MM.1S (cell line): ENCODE results near the gene RGS16.

Source experiments
- EZH2 ChIP-seq: fragments of 300-600 bp; sonication (generic); optimal IDR thresholded peaks from 2 replicates; pipeline ENCODE3; 2017; ENCODE audit warnings: low read depth, mild to moderate bottlenecking, antibody characterized with exemption, low read length, mixed read lengths
- EZH2phosphoT487 ChIP-seq: fragments of 300-600 bp; sonication (generic); IDR thresholded peaks from 2 replicates; pipeline ENCODE4 v1.6.1; 2018; ENCODE audit warnings: antibody characterized with exemption, low read length
- TF ChIP-seq, protein P1 (sequence below): fragments of 300-600 bp; sonication (generic); IDR thresholded peaks from 2 replicates; pipeline ENCODE4 v1.5.1; 2016; ENCODE audit warnings: antibody characterized with exemption, low read length, mixed read lengths

DNA sequence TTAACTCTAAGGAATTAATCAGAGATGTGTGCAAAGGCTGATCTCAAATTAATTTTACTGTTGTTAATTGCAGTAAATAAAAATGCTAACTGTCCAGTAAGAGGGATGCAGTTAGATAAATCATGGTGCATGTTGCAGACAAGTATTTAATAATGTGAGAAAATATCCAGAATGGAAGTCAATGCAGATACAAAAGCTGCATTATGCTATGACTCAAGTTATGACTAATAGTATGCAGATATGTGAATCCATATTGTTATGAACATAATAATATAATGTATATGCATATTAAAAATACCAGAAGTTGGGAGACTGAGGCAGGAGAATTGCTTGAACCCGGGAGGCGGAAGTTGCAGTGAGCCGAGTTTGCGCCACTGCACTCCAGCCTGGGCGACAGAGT lies 36.6 kb downstream of the RGS16 start:
- TF ChIP-seq, protein P1, sequence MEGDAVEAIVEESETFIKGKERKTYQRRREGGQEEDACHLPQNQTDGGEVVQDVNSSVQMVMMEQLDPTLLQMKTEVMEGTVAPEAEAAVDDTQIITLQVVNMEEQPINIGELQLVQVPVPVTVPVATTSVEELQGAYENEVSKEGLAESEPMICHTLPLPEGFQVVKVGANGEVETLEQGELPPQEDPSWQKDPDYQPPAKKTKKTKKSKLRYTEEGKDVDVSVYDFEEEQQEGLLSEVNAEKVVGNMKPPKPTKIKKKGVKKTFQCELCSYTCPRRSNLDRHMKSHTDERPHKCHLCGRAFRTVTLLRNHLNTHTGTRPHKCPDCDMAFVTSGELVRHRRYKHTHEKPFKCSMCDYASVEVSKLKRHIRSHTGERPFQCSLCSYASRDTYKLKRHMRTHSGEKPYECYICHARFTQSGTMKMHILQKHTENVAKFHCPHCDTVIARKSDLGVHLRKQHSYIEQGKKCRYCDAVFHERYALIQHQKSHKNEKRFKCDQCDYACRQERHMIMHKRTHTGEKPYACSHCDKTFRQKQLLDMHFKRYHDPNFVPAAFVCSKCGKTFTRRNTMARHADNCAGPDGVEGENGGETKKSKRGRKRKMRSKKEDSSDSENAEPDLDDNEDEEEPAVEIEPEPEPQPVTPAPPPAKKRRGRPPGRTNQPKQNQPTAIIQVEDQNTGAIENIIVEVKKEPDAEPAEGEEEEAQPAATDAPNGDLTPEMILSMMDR, result no peak
- no peak for TF ChIP-seq EZH2
- no peak for TF ChIP-seq EZH2phosphoT487
